ENCODE results near the gene GSG1L.

GSG1L gene

DNA sequence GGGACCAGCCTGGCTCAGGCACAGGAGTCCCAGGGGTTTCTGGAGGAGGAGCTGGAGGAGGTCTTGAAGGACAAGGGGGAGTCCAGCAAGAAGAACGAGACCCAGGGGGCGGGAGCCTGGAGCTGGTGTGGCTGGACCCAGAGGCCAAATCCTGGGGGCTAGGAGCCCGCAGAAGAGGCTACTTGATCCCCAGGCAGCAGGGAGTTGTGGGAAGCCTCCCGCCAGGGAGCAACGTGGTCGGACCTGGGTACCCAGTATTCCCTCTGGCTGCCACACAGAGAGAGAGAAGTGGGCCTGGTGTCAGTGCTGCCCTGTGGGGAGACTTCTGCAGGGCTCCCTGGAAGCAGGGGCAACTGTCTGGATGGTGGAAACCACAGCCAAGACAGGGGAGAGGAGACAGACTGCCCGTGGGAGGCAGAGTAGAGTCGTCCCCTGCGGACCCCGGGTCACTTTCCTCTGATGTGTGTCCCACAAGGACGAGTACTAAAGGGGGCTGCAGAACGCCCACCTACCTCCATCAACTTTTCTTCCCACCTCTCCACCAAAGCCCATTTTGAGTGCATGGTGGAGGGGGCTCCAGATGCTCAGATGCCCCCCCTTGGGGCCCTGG is 160.4 kb downstream of the GSG1L start:
- TF ChIP-seq, protein P1, sequence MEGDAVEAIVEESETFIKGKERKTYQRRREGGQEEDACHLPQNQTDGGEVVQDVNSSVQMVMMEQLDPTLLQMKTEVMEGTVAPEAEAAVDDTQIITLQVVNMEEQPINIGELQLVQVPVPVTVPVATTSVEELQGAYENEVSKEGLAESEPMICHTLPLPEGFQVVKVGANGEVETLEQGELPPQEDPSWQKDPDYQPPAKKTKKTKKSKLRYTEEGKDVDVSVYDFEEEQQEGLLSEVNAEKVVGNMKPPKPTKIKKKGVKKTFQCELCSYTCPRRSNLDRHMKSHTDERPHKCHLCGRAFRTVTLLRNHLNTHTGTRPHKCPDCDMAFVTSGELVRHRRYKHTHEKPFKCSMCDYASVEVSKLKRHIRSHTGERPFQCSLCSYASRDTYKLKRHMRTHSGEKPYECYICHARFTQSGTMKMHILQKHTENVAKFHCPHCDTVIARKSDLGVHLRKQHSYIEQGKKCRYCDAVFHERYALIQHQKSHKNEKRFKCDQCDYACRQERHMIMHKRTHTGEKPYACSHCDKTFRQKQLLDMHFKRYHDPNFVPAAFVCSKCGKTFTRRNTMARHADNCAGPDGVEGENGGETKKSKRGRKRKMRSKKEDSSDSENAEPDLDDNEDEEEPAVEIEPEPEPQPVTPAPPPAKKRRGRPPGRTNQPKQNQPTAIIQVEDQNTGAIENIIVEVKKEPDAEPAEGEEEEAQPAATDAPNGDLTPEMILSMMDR (IDR thresholded peaks at IDR 0.05; ENCODE audit: control insufficient read depth, extremely low read depth, insufficient read depth), result no peak
- no peak overlapping the region for H3K4me3 ChIP-seq (ENCODE audit: low read depth, low read length)
- DNase-seq (ENCODE audit: low read depth), result no peak

DNA sequence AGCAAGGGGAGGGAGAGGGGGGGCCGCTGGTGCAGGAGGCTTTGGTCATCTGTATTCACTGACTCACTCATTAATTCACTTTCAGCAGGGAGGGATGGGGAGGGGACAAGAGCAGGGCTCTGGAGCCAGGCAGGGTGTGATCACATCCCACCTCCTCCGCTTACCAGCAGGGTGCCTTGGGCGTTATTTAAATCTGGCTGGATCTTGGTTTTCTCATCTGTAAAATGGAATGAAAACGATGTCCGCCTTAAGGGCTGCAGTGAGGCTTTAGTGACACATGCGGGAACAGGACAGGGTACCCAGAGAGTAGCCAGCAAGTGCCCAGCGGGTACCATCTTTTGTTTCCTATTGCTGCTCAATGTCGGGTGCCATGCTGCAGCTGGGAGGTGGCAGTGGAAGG is 161.0 kb downstream of the GSG1L start:
- DNase-seq (ENCODE audit: low read depth), result no peak
- no peak overlapping the region for H3K4me3 ChIP-seq (ENCODE audit: low read depth, low read length)
- TF ChIP-seq, protein P1 (IDR thresholded peaks at IDR 0.05; ENCODE audit: control insufficient read depth, extremely low read depth, insufficient read depth), result no peak

DNA sequence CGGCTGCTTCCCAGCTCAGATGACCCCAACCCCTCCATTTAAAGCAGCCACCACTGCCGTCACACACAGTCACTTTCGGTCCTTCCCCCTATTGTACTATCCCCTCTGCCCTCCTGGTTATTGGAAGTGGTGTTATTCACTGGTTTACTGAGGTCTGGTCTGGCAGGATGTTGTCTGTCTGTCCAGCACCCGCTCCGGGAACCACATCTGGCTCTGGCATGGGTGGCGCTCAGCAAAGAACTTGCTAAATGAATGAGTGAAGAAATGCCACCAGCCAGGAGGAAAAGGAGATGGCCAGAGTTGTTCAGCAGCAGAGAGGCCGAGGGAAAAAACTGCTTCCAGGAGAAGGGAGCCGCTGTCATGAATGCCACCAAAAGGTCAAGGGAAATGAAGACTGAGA is 161.6 kb downstream of the GSG1L start:
- TF ChIP-seq, protein P1 (IDR thresholded peaks at IDR 0.05; ENCODE audit: control insufficient read depth, extremely low read depth, insufficient read depth), result no peak
- DNase-seq (ENCODE audit: low read depth), result no peak
- H3K4me3 ChIP-seq (ENCODE audit: low read depth, low read length), result no peak overlapping the region

DNA sequence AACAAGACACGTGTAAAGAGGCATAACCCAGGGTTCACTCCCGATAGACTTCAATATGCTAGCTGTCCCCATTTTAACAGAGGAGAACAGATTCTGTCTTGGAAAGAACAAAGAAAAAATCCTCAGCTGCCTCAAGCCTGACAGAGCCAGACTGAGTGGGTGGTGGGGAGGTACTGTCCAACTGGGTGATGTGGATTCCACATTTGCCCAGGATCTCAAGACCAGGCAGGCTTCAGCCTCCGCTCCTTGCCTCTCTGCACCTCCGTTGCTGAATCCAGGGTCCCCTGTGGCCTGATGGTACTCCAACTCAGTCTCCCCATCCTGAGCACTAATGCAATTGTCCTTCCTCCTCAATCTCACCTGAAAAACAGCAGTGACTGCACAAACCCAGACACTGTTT is 163.8 kb downstream of the GSG1L start:
- TF ChIP-seq, protein P1 (IDR thresholded peaks at IDR 0.05; ENCODE audit: control insufficient read depth, extremely low read depth, insufficient read depth), result no peak
- no peak overlapping the region for H3K4me3 ChIP-seq (ENCODE audit: low read depth, low read length)
- DNase-seq (ENCODE audit: low read depth), result no peak

GRCh38 chr16:27894386-27894785 is 169.1 kb downstream of the GSG1L start:
- DNase-seq (ENCODE audit: low read depth), result no peak
- H3K4me3 ChIP-seq (ENCODE audit: low read depth, low read length), result no peak overlapping the region
- TF ChIP-seq, protein P1 (IDR thresholded peaks at IDR 0.05; ENCODE audit: control insufficient read depth, extremely low read depth, insufficient read depth), result no peak

GRCh38 chr16:27892879-27893278 is 170.6 kb downstream of the GSG1L start:
- no peak for DNase-seq (ENCODE audit: low read depth)

More at GRCh38 chr16:27892879-27893278, 170.6 kb downstream of the GSG1L start:
- no peak overlapping the region for H3K4me3 ChIP-seq (ENCODE audit: low read depth, low read length)
- TF ChIP-seq, protein P1 (IDR thresholded peaks at IDR 0.05; ENCODE audit: control insufficient read depth, extremely low read depth, insufficient read depth), result no peak
